Activated naive CD8-positive, alpha-beta T cell treated with anti-CD3 and anti-CD28 coated beads, Interleukin-2, amount 50 U/mL, for 16 hours (primary cell): ENCODE measurements around the gene TEX22.

ENCODE experiments used
- DNase-seq: peaks from one replicate; pipeline ENCODE4 v3.0.0-alpha.2; 2020; ENCODE audit warnings: low read depth, low spot score

Gene TEX22

DNA sequence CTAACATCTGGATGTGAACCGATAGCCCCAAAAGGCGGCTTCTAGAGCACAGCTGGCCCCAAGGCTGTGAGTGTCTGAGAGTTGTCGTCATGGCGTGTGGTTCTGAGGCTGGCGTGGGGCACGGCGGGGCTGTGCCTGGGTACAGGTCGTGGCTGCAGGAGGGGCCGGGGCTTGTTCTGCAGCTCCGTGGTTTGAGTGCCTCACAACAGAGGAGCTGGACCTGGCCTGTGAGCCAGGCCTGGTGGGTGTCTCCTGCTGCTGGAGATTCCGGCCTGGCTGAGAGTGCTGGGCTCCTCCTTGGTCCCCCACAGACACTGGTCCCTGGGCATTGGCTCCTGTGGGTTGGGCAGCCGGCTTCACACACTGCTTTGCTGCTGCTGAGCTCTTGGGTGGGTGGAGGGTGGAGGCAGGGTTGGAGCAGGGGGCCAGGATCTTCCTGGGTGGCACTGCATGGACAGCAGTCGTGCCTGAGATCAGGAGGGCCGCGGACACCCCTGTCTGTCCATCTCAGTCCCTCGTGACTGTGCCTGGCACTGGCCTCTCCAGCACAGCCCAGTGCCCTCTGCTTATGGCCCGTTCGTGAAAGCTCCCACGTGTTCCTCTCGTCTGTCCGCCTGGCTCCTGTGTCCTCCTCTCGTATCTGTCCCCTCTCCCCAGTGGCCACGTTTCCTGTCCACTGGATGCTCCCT is 31.8 kb upstream of the TEX22 start:
- DNase-seq: no peak

GRCh38 chr14:105367116-105368031 is 31.0 kb upstream of the TEX22 start:
- DNase-seq: no peak

DNA sequence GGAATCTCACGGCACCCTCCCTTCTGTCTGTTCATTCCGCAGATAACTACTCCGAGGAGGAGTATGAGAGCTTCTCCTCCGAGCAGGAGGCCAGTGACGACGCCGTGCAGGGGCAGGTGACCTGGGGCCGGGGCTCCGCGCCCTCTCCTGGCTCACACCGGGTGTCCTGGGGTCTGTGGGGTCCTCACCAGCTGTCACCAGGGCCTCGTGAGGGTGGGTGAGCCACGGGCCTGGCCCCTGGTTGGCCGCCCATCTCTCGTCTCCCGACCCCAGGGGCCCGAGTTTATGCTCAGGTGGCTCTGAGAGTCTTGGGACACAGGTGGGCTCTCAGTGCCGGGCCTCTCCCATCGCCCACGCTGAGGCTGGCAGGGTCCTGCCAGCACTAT is 30.3 kb upstream of the TEX22 start:
- DNase-seq: no peak

DNA sequence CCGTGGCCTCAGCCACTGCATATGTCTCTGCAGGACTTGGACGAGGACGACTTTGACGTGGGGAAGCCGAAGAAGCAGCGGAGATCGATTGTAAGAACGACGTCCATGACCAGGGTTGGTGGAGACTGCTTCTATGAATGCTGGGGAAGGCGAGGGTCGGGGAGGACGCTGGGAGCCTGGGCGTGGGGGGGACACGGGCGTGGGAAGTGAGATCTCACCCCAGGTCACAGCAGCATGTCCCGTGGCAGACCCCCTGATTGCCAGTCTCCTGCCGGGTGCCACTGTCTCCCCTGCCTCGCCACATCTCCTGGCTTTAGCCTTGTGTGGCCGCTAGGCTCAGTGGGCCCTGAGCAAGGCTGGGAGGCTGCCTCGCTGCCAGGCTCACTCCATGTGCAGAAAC is 29.9 kb upstream of the TEX22 start:
- DNase-seq: no peak

GRCh38 chr14:105368910-105369652 is 29.3 kb upstream of the TEX22 start:
- no peak for DNase-seq

- no peak for DNase-seq
These were observed 28.7 kb upstream of the TEX22 start for GRCh38 chr14:105369653-105370040.

GRCh38 chr14:105374389-105374788 is 23.9 kb upstream of the TEX22 start:
- DNase-seq: no peak

- DNase-seq: no peak
These were observed 22.7 kb upstream of the TEX22 start for GRCh38 chr14:105375635-105376057.

DNA sequence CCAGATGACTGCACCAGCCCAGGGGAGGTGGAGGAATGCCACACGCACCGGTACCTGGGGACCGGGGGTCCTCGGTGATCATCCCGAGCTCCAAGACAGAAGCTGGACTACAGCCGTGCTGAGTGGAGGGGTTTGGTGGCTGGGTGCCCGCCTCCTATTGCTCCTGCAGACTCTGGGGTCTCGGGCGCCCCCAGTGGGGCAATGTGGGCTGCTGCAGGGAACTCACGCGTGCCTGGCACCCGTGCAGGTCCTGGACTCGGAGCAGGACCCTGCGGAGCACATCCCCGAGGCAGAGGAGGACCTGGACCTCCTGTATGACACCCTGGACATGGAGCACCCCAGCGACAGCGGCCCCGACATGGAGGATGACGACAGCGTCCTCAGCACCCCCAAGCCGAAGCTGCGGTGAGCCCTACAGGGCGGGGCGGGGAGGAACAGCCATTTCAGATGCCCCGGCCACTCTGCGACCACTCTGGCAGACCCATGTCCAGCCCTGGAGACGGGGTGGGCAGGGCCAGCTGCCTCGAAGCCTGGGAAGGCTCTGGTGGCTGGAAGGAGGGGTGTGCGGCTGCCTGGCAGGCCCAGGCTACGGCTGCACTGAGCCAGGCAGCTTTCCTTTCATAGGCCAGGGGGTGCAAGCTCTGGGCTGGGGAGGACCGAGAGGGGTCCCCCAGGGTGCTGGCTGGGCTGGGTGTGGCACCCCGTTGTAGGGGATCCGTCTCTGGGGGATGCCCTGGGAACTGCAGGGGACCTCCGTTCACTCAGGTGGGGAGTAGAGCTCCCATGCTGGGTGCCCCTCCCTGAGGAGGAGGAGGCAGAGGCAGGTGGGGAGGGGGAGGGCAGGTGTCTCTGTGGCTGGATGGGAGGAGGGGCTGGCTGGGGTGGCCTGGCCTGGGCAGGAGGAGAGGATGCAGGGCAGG is 21.6 kb upstream of the TEX22 start:
- no peak for DNase-seq

GRCh38 chr14:105377555-105378182 is 20.7 kb upstream of the TEX22 start:
- DNase-seq: no peak

DNA sequence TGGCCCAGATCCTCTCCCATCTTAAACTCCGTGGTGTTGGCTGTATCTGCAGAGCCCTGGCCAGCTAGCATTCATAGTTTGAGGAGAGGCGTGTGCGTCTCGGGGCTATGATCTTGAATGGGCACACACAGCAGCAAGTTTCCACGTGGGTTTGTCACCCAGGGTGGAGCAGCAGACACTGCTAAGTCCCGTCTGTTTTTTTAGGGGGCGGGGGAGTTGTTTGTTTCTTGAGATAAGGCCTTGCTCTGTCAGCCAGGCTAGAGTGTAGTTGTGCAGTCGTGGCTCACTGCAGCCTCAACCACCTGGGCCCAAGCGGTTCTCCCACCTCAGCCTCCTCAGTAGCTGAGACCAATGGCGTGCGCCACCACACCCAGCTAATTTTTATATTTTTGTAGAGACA is 20.1 kb upstream of the TEX22 start:
- DNase-seq: no peak

DNA sequence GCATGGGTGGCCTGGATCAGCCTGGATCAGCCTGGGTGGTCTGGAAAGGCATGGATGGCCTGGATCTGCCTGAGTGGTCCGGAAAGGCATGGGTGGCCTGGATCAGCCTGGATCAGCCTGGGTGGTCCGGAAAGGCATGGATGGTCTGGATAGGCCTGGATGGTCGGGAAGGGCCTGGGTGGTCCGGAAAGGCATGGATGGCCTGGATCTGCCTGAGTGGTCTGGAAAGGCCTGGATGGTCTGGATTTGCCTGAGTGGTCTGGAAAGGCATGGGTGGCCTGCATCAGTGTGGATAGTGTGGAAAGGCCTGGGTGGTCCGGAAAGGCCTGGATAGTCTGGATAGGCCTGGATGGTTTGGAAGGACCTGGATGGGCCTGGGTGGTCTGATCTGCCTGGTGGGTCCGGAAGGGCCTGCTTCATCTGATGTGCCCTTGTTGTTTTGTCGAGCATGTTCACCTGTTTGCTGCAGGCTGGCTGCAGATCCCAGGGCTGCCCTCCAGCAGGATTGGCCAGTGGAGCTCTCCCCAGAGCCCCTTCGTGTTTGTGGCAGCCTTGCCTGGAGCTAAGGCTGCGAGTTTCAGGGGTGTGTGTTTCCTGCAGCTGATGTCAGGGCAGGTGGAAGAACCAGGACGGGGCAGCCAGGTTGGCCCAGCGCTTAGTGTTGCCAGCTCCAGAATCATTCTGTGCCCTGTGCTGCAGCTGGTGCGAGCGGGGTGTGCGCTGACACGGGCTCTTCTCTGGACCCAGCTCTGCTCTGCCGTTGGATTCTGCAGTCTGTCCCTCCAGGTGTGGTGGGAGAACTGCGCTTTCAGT is 19.3 kb upstream of the TEX22 start:
- no peak for DNase-seq

DNA sequence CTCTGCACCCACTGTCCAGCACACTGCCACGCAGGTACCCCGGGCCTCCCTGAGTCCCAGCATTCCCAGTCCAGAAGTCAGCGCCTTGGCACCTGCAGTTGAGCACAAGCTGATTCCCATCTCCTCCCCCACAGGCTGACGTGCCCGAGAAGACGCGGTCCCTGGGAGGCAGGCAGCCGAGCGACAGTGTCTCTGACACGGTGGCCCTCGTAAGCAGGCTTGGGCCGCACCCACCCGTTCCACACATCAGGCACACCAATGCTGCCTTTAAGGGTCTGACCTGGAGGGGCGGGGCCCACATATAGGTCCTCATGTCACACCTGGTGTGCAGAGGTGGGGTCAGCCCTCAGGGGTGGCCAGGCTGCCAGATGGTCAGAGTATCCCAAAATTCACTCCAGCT is 18.4 kb upstream of the TEX22 start:
- DNase-seq: no peak

DNA sequence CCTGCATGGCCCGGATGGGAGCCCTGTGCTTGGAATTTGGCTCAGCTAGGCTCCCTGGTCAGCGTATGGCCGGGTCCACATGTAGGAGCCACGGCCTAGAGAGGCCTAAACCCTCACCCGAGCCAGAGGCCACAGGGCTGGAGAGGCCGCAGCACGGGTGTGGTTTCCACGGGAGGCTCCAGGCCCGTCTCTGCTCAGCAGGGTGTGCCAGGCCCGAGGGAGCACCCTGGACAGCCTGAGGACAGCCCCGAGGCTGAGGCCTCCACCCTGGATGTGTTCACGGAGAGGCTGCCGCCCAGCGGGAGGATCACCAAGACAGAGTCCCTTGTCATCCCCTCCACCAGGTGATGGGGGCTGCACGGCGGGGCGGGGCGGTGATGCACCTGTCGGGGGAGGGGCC is 17.6 kb upstream of the TEX22 start:
- DNase-seq: no peak

- no peak for DNase-seq
These were observed 16.6 kb upstream of the TEX22 start for GRCh38 chr14:105381446-105382342.

DNA sequence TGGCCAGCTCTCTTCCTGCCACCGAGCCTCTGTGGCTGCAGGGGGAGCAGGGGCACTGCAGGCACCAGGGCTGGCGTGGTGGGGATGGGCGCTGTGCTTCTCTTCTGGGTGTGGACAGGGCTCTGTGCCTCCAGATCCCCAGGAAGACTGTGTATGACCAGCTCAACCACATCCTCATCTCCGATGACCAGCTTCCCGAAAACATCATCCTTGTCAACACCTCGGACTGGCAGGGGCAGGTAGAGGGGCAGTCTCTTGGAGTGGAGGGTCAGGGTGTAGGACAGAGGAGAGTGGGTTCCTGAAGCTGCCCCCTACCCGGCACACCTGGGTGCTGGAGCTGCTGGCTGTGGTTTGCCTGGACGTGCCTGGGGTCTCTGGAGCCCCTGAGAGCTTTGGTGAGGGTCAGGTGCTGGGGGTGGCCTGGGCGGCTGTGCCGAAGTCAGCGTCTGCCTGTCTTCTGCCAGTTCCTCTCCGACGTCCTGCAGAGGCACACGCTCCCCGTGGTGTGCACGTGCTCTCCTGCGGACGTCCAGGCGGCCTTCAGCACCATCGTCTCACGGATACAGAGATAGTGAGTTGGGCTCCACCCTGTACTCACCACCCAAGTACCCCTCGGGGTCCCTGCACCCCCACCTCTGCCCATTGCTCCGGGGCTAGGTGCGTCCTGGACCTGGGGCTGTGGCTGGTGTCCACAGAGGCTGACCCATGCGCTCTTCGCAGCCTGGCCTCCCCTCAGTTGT is 15.8 kb upstream of the TEX22 start:
- no peak for DNase-seq

- no peak for DNase-seq
These were observed 15.1 kb upstream of the TEX22 start for GRCh38 chr14:105383083-105383730.
